HG03565 (cell line): ENCODE results near the gene MTFR1L.
"Not testable (repeated sequence)": the region's sequence is repeated elsewhere in the genome, so short reads cannot be mapped to it uniquely, and the experiment has no call there.

Source experiments
- ATAC-seq: cut with Tn5 transposase; IDR thresholded peaks from one replicate; pipeline ENCODE4 v1.9.1; 2021; ENCODE audit warnings: mild to moderate bottlenecking, moderate library complexity; ENCODE audit not compliant: unreplicated experiment

MTFR1L gene

GRCh38 chr1:25821630-25822091 is 1.9 kb downstream of the MTFR1L start:
- no peak for ATAC-seq

- no peak for ATAC-seq
These were observed 5.9 kb downstream of the MTFR1L start for GRCh38 chr1:25825605-25826004.

- no peak for ATAC-seq
These were observed 6.8 kb downstream of the MTFR1L start for GRCh38 chr1:25826571-25826970.

GRCh38 chr1:25828491-25828890 is 8.7 kb downstream of the MTFR1L start:
- no peak for ATAC-seq

- ATAC-seq = no peak
These were observed 9.3 kb downstream of the MTFR1L start for GRCh38 chr1:25829046-25829445.

GRCh38 chr1:25831569-25832196 is 11.9 kb downstream of the MTFR1L start:
- no peak for ATAC-seq

GRCh38 chr1:25832336-25833037 is 12.7 kb downstream of the MTFR1L start:
- ATAC-seq = no peak

- ATAC-seq = no peak
These were observed 13.4 kb downstream of the MTFR1L start for GRCh38 chr1:25833158-25833557.

- ATAC-seq = no peak
These were observed 15.1 kb downstream of the MTFR1L start for GRCh38 chr1:25834894-25835293.

GRCh38 chr1:25836695-25837094 is 16.9 kb downstream of the MTFR1L start:
- ATAC-seq = no peak

GRCh38 chr1:25837262-25837875 is 17.6 kb downstream of the MTFR1L start:
- no peak for ATAC-seq

GRCh38 chr1:25839808-25840207 is 20.1 kb downstream of the MTFR1L start:
- not testable (repeated sequence) for ATAC-seq

GRCh38 chr1:25843483-25843882 is 23.7 kb downstream of the MTFR1L start:
- no peak for ATAC-seq

- no peak for ATAC-seq
These were observed 25.0 kb downstream of the MTFR1L start for GRCh38 chr1:25844536-25845337.

- no peak for ATAC-seq
These were observed 25.9 kb downstream of the MTFR1L start for GRCh38 chr1:25845664-25846063.

GRCh38 chr1:25847929-25848328 is 28.2 kb downstream of the MTFR1L start:
- no peak for ATAC-seq

- no peak for ATAC-seq
These were observed 28.8 kb downstream of the MTFR1L start for GRCh38 chr1:25848531-25848930.

GRCh38 chr1:25854554-25854953 is 34.8 kb downstream of the MTFR1L start:
- ATAC-seq = no peak

GRCh38 chr1:25856856-25857255 is 37.1 kb downstream of the MTFR1L start:
- no peak for ATAC-seq

GRCh38 chr1:25858494-25858893 is 38.7 kb downstream of the MTFR1L start:
- ATAC-seq = no peak
